ENCODE results near the gene SCTR. TPM values are rescaled to one million over a fixed set of nuclear protein-coding genes. Genes with fewer than 3 reads are reported as not detected.

SCTR gene
- total RNA-seq, 1 experiment from 2014 or later = not detected

DNA sequence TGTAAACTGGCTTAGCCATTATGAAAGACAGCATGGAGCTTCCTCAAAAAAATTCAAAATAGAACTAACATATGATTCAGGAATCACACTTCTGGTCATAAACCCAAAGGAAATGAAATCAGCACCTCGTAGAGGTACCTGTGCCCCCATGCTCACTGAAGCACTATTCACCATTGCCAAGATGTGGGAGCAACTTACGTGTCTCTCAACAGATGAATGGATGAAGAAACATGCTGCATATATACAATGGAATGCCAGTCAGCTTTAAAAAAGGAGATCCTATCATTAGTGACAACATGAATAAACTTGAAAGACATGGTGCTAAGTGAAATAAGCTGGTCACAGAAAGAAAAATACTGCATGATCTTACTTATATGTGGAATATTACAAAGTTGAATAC lies 8.2 kb downstream of the SCTR start:
- TF ChIP-seq, protein P1, sequence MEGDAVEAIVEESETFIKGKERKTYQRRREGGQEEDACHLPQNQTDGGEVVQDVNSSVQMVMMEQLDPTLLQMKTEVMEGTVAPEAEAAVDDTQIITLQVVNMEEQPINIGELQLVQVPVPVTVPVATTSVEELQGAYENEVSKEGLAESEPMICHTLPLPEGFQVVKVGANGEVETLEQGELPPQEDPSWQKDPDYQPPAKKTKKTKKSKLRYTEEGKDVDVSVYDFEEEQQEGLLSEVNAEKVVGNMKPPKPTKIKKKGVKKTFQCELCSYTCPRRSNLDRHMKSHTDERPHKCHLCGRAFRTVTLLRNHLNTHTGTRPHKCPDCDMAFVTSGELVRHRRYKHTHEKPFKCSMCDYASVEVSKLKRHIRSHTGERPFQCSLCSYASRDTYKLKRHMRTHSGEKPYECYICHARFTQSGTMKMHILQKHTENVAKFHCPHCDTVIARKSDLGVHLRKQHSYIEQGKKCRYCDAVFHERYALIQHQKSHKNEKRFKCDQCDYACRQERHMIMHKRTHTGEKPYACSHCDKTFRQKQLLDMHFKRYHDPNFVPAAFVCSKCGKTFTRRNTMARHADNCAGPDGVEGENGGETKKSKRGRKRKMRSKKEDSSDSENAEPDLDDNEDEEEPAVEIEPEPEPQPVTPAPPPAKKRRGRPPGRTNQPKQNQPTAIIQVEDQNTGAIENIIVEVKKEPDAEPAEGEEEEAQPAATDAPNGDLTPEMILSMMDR (IDR thresholded peaks at IDR 0.05; ENCODE audit: unreplicated experiment) = no peak
- no peak for DNase-seq (ENCODE audit: unreplicated experiment)
- intact Hi-C loops (cut with micrococcal nuclease) = no loop called here
- CTCF ChIA-PET = interaction anchor here (0.5 kb wide), 1 partner anchor 17 kb away, joined by 3 read pairs; no protein-coding TSS in a partner anchor
- BruUV-seq (replicated peaks) = no TSS peak
- no peak overlapping the region for H3K4me3 Mint-ChIP-seq (ENCODE audit: unreplicated experiment)
- no peaks in the 10 kb centered on the region for H3K36me3 Mint-ChIP-seq (ENCODE audit: insufficient read depth, unreplicated experiment)
- H3K27me3 Mint-ChIP-seq (ENCODE audit: insufficient read depth, unreplicated experiment) = peaks cover 29% of the 10 kb centered on the region
- POLR2A ChIA-PET = interaction anchor here (0.6 kb wide), 1 partner anchor 62 kb away, joined by 4 read pairs; no protein-coding TSS in a partner anchor
- H3K9me3 Mint-ChIP-seq (ENCODE audit: unreplicated experiment) = no peaks in the 10 kb centered on the region
- no peak overlapping the region for H3K27ac Mint-ChIP-seq (ENCODE audit: low read depth, unreplicated experiment)
- no peaks in the 10 kb centered on the region for H3K4me1 Mint-ChIP-seq (ENCODE audit: insufficient read depth, unreplicated experiment)

DNA sequence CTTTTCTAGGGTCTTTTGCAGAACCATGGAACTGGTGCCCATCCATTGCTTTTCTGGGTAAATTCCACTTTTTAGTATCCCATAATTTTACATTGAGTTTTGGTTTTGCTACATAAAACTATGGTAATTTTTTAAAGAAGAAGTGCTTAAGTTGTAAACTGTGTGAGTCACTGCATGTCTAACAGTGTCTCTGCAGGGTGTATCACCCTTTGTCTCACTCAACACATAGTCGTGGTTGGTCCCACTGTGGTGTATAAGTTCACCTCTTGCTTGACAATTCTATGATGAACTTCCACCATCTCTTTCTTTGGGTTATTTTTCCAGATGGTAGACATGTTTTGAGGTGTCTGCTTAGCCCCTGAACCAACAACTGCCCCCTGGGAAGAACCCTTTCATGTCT lies 10.5 kb downstream of the SCTR start:
- intact Hi-C loops (cut with micrococcal nuclease) = no loop called here
- no peak overlapping the region for H3K4me3 Mint-ChIP-seq (ENCODE audit: unreplicated experiment)
- DNase-seq (ENCODE audit: unreplicated experiment) = no peak
- peaks cover 29% of the 10 kb centered on the region for H3K27me3 Mint-ChIP-seq (ENCODE audit: insufficient read depth, unreplicated experiment)
- TF ChIP-seq, protein P1 (IDR thresholded peaks at IDR 0.05; ENCODE audit: unreplicated experiment) = no peak
- BruUV-seq (replicated peaks) = no TSS peak
- no peaks in the 10 kb centered on the region for H3K4me1 Mint-ChIP-seq (ENCODE audit: insufficient read depth, unreplicated experiment)
- no peak overlapping the region for H3K27ac Mint-ChIP-seq (ENCODE audit: low read depth, unreplicated experiment)
- peaks cover 5% of the 10 kb centered on the region for H3K36me3 Mint-ChIP-seq (ENCODE audit: insufficient read depth, unreplicated experiment)
- no peaks in the 10 kb centered on the region for H3K9me3 Mint-ChIP-seq (ENCODE audit: unreplicated experiment)
- ChIA-PET POLR2A (interaction anchor here (0.7 kb wide), 2 partner anchors 113 to 363 kb away, joined by 3 read pairs; no protein-coding TSS in a partner anchor), CTCF (interaction anchor here (0.7 kb wide), 1 partner anchor 1856 kb away, joined by 4 read pairs; no protein-coding TSS in a partner anchor)

DNA sequence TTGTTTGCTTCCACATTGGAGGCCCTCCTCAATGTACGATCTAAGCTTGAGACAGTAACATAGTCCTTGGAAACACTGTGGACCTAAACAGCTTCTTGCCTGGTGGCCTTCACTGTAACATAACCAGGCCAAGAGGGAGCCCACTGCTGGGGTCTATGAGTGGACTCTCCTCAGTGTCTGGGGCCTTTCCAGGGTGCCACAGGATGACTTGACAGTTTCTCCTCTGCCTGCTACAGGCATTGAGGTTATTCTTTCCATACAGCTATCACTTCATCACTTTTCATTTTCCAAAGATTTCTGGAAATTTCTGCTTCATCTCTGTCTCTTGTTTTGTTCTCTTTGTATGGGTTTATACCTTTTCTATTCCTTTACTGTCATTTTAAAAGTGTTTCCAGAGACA lies 11.3 kb downstream of the SCTR start:
- TF ChIP-seq, protein P1 (IDR thresholded peaks at IDR 0.05; ENCODE audit: unreplicated experiment) = no peak
- H3K9me3 Mint-ChIP-seq (ENCODE audit: unreplicated experiment) = no peaks in the 10 kb centered on the region
- no TSS peak for BruUV-seq (replicated peaks)
- peaks cover 29% of the 10 kb centered on the region for H3K27me3 Mint-ChIP-seq (ENCODE audit: insufficient read depth, unreplicated experiment)
- ChIA-PET CTCF (no interaction called here), POLR2A (interaction anchor here (0.7 kb wide), 1 partner anchor 362 kb away, joined by 3 read pairs; no protein-coding TSS in a partner anchor)
- peaks cover 5% of the 10 kb centered on the region for H3K36me3 Mint-ChIP-seq (ENCODE audit: insufficient read depth, unreplicated experiment)
- intact Hi-C loops (cut with micrococcal nuclease) = no loop called here
- H3K4me3 Mint-ChIP-seq (ENCODE audit: unreplicated experiment) = no peak overlapping the region
- no peak overlapping the region for H3K27ac Mint-ChIP-seq (ENCODE audit: low read depth, unreplicated experiment)
- DNase-seq (ENCODE audit: unreplicated experiment) = no peak
- no peaks in the 10 kb centered on the region for H3K4me1 Mint-ChIP-seq (ENCODE audit: insufficient read depth, unreplicated experiment)

DNA sequence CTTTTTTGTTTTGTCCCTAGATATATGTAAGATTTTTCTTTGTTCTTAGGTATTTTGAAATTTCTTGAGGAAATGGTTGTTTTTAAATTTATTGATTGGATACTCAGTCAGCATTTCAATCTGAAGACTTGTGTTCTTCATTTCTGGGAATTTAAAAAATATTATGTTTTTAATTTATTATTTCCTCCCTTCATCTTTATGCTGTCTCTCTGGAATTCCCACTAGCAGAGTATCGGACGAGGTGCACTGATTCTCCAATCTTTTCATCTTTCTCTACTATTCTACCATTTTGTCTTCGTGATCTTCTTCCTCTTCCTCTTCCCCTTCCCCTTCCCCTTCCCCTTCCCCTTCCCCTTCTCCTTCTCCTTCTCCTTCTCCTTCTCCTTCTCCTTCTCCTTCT lies 12.3 kb downstream of the SCTR start:
- Mint-ChIP-seq H3K36me3 (ENCODE audit: insufficient read depth, unreplicated experiment) (peaks cover 5% of the 10 kb centered on the region), H3K9me3 (ENCODE audit: unreplicated experiment) (no peaks in the 10 kb centered on the region), H3K4me3 (ENCODE audit: unreplicated experiment) (no peak overlapping the region), H3K27ac (ENCODE audit: low read depth, unreplicated experiment) (no peak overlapping the region), H3K27me3 (ENCODE audit: insufficient read depth, unreplicated experiment) (peaks cover 29% of the 10 kb centered on the region), H3K4me1 (ENCODE audit: insufficient read depth, unreplicated experiment) (no peaks in the 10 kb centered on the region)
- DNase-seq (ENCODE audit: unreplicated experiment) = no peak
- POLR2A ChIA-PET = no interaction called here
- intact Hi-C loops (cut with micrococcal nuclease) = no loop called here
- no TSS peak for BruUV-seq (replicated peaks)
- CTCF ChIA-PET = no interaction called here
- TF ChIP-seq, protein P1 (IDR thresholded peaks at IDR 0.05; ENCODE audit: unreplicated experiment) = no peak
